GM13977 (cell line): ENCODE measurements around the gene EXOSC1.

ENCODE experiments used
- DNase-seq: peaks from one replicate; pipeline ENCODE4 v3.0.0; 2012; ENCODE audit warnings: low spot score
- in situ Hi-C: fragments of 300-500 bp; cut with MboI; formaldehyde crosslinking; loops from one replicate; pipeline ENCODE4 v1.12.0; 2022; ENCODE audit warnings: low sequenced_read_pairs, low pct_unique_long_range_greater_than_20kb, mixed read lengths, inconsistent platforms; ENCODE audit not compliant: unreplicated experiment
- TF ChIP-seq, protein P1 (sequence below): IDR thresholded peaks from 2 replicates; pipeline ENCODE4 v1.5.1; 2012; ENCODE audit warnings: mild to moderate bottlenecking, control low read depth; ENCODE audit not compliant: insufficient read depth; ENCODE audit errors: extremely low read depth, missing control alignments

Gene EXOSC1

DNA sequence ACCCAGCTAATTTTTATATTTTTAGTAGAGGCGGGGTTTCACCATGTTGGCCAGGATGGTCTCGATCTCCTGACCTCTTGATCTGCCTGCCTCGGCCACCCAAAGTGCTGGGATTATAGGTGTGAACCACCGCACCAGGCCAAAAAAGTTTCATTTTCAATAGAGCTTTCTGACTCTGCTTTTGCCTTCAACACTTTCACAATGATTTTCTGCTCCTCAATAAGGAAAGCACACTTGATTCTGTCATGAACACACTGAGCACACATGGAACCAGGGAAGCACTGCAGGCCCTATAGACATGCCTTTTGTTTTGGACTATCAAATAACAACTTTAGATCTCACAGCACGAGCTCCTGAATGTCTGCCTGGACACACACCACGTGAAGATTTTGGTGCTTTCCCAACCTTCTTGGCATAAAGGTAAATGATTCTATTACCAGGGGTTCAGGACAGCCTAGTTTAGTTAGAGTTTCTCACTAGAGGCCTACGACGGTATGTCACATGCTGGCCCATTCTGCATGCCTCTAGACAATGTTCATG lies 52.7 kb downstream of the EXOSC1 start:
- TF ChIP-seq, protein P1, sequence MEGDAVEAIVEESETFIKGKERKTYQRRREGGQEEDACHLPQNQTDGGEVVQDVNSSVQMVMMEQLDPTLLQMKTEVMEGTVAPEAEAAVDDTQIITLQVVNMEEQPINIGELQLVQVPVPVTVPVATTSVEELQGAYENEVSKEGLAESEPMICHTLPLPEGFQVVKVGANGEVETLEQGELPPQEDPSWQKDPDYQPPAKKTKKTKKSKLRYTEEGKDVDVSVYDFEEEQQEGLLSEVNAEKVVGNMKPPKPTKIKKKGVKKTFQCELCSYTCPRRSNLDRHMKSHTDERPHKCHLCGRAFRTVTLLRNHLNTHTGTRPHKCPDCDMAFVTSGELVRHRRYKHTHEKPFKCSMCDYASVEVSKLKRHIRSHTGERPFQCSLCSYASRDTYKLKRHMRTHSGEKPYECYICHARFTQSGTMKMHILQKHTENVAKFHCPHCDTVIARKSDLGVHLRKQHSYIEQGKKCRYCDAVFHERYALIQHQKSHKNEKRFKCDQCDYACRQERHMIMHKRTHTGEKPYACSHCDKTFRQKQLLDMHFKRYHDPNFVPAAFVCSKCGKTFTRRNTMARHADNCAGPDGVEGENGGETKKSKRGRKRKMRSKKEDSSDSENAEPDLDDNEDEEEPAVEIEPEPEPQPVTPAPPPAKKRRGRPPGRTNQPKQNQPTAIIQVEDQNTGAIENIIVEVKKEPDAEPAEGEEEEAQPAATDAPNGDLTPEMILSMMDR = no peak

DNA sequence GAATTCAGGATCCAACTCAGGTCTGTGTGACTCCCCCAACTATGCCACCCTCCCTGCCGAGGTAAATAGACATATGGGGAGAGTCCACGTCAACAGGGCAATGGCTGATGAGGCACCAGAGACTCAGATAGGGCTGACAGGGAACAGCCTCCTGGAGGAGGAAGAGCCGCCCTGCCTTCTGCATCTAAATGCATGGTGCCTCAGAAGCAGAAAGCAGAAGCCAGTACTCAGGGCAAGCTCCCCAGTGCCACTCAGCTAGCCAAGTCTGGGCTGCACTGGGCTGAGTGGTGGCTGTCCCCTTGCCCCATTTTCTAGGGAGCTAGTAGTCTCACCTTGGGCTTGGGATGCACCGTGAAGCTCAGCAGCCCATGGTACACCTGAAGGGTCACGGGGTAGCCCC lies 55.7 kb downstream of the EXOSC1 start:
- TF ChIP-seq, protein P1 = no peak
- in situ Hi-C loops = no loop called here
- no peak for DNase-seq

More for the DNA sequence above, 52.7 kb downstream of the EXOSC1 start:
- in situ Hi-C loops = no loop called here
- peak; percentile 9 for DNase-seq

DNA sequence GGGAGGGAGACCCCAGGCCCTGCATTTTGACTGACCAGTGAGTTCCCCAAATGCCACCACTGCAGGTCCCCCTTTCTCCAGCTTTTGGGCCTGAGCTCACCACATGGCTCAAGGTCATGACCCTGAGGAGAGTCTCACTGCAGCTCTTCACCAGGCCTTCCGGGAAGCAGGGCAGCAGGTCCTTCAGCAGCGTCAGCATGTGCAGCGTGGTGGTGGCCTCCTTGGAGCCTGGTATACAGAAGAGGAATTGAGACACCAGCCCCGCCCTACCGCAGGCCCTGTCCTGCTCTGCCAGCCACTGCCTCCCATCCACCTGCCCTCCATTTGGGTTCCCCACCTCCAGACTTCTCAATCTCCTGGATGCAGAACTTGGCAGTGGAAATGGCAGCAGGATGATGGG lies 57.7 kb downstream of the EXOSC1 start:
- in situ Hi-C loops = no loop called here
- TF ChIP-seq, protein P1 = no peak
- no peak for DNase-seq
